ENCODE results near the gene JHY.

GRCh38 chr11:122837528-122838346 is 44.8 kb upstream of the JHY start:
- TF ChIP-seq EZH2 (IDR thresholded peaks at IDR 0.05; ENCODE audit: low read length, missing control alignments), result no peak
- TF ChIP-seq, protein P1, sequence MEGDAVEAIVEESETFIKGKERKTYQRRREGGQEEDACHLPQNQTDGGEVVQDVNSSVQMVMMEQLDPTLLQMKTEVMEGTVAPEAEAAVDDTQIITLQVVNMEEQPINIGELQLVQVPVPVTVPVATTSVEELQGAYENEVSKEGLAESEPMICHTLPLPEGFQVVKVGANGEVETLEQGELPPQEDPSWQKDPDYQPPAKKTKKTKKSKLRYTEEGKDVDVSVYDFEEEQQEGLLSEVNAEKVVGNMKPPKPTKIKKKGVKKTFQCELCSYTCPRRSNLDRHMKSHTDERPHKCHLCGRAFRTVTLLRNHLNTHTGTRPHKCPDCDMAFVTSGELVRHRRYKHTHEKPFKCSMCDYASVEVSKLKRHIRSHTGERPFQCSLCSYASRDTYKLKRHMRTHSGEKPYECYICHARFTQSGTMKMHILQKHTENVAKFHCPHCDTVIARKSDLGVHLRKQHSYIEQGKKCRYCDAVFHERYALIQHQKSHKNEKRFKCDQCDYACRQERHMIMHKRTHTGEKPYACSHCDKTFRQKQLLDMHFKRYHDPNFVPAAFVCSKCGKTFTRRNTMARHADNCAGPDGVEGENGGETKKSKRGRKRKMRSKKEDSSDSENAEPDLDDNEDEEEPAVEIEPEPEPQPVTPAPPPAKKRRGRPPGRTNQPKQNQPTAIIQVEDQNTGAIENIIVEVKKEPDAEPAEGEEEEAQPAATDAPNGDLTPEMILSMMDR (conservative IDR thresholded peaks at IDR 0.05 in 1 of 2, IDR thresholded peaks at IDR 0.05 in 1 of 2; ENCODE audit: low read depth in 1 of 2, low read length in 2 of 2), result no peak

Data from fibroblast of lung (primary cell).